NCI-H345 treated with DMSO at 0.1 percent for 48 hours (cell line): ENCODE results near the gene NAT9.

Experiments used
- DNase-seq: peaks from one replicate; lab custom pipeline; 2025; ENCODE audit not compliant: unreplicated experiment; lab: John Stamatoyannopoulos, UW

Gene NAT9

GRCh38 chr17:74763565-74764387 is 12.4 kb downstream of the NAT9 start:
- DNase-seq = no peak

- DNase-seq = no peak
These were observed 14.2 kb downstream of the NAT9 start for GRCh38 chr17:74761931-74762330.

GRCh38 chr17:74761419-74761818 is 14.7 kb downstream of the NAT9 start:
- DNase-seq = no peak

- DNase-seq = no peak
These were observed 15.6 kb downstream of the NAT9 start for GRCh38 chr17:74760404-74761105.

GRCh38 chr17:74759941-74760340 is 16.2 kb downstream of the NAT9 start:
- no peak for DNase-seq

GRCh38 chr17:74759243-74759801 is 16.8 kb downstream of the NAT9 start:
- no peak for DNase-seq

- DNase-seq = no peak
These were observed 17.3 kb downstream of the NAT9 start for GRCh38 chr17:74758848-74759168.

GRCh38 chr17:74757931-74758847 is 18.0 kb downstream of the NAT9 start:
- DNase-seq = no peak

- DNase-seq = no peak
These were observed 18.6 kb downstream of the NAT9 start for GRCh38 chr17:74757502-74757901.

GRCh38 chr17:74756891-74757290 is 19.3 kb downstream of the NAT9 start:
- no peak for DNase-seq

- no peak for DNase-seq
These were observed 20.6 kb downstream of the NAT9 start for GRCh38 chr17:74755533-74755932.

GRCh38 chr17:74754832-74755231 is 21.3 kb downstream of the NAT9 start:
- DNase-seq = no peak

GRCh38 chr17:74752822-74753401 is 23.2 kb downstream of the NAT9 start:
- no peak for DNase-seq

- no peak for DNase-seq
These were observed 23.7 kb downstream of the NAT9 start for GRCh38 chr17:74752415-74752814.

GRCh38 chr17:74750327-74751069 is 25.6 kb downstream of the NAT9 start:
- DNase-seq = no peak

GRCh38 chr17:74750039-74750326 is 26.2 kb downstream of the NAT9 start:
- no peak for DNase-seq

GRCh38 chr17:74749279-74750038 is 26.7 kb downstream of the NAT9 start:
- DNase-seq = no peak

- DNase-seq = peak; percentile 91
These were observed 27.4 kb downstream of the NAT9 start, which contains the start of gene NHERF1 for GRCh38 chr17:74748529-74749278. TSS of gene NHERF1 (plus strand) at chr17:74748628. CDS start at chr17:74748847, 219 bp downstream.

GRCh38 chr17:74748279-74748528 is 27.9 kb downstream of the NAT9 start:
- no peak for DNase-seq
